ENCODE measurements around the gene NACC2.
"Not testable (repeated sequence)": the region's sequence is repeated elsewhere in the genome, so short reads cannot be mapped to it uniquely, and the experiment has no call there.

The NACC2 gene

DNA sequence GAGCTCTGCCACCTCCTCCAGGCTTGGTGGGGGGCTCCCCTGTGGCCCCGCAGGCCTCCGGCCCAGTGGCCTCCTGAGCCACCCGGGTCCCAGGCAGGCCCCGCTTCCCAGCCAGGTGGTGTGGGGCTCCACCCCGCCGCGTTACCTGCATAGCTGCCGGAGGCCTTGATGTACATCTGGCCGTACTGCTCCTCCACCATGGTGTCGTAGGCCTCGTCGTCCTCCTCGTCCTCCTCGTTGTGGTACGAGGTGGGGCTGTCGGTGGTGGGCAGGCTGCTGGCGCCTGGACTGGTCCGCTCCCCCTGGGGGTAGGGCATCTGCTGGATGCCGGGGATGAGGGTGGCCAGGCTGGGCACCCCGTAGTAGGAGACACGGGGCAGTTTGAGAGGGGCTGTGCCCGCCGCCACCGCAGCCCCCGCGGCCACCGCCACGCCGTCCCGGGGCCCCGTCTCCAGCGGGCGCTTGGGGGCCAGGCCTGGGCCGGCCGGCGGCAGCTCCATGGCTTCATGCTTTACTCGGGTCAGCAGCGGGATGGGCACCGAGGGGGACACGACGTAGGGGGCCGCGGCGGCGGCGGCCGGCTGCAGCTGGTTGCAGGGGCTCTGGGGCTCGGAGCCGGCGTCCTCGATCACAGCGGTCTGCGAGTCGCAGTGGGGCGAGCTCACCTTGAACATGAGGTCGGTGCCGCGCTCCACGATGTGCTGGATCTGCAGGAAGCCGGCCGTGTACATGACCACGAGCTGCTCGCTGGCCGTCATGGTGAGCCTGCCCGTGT is 45.4 kb downstream of the NACC2 start:
- in situ Hi-C loops (cut with MboI; ENCODE audit: low sequenced_read_pairs), result no loop called here

DNA sequence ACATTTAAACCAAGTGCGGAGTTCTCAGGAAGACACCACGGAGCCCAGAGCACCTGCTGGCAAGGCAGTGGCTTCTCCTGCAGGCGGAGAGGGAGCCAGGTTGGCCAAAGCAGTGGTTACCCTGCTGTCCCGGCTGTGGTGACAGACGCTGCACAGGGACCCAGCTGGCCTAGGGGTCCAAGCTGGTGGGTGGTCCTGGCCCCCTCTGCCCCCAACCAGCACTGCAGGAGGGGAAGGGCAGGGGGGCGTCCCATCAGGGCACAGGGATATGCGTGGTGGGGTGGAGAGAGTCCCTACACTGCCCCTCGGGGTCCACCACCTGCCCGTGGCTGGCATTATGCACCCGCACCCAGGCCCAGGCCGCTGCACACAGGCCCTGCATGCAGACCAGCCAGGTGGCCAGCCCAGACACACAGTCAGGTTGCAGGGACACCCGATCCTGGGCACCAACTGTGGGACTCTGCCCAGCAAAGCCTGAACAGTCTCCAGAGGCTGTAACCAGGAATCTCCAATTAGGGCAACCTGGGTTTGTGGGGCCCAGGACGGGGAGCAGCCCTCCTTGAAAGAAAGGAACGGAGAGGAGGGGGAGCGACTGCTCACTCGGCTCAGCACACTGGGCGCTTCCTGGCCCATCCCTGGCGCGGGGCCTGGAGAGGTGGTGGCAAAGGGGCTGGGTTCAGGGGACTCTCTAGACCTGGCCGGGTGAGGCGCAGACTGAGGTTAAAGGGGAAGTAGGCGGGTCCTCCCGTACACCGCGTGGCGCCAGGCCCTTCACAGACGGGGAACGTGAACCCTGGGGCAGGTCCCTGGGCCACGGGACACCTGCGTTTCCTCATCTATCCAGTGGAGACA is 46.3 kb downstream of the NACC2 start:
- in situ Hi-C loops (cut with MboI; ENCODE audit: low sequenced_read_pairs), result no loop called here

DNA sequence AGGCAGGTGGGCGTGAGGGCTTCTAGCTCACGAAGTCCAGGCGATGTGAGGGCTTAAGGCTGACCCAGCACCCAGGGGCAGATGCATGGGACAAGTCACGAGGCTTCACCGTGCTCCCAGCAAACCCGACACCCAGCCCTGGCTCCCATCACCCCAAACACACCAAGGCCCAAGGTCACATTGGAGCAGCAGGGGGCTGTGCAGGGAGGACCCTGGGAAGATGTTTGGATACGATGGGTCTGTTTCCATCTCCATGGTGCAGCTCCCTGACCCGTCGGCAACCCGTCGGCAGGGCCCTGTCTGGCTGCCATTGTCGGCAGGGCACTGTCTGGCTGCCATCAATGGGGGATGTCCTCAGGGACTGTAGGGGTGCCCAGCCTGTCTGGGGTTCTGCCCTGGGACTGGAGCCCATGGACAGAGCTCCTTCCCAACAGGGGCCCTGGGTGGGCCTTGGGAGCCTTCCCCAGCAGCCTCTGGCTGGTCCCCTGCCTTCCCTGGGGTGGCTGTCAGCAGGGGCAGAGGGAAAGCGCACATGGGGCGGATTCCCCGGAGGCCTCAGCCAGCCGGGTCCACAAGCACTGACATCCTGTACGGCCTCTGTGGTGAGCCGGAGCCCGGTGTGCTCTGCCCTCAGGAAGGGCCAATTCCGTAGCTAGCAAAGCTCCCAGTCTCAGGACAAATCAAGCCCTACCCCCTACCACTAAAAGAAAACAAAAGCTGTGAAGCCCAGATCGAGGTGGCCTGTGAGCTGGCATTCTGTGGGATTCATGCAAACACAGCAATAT is 47.1 kb downstream of the NACC2 start:
- in situ Hi-C loops (cut with MboI; ENCODE audit: low sequenced_read_pairs), result no loop called here

- in situ Hi-C loops (cut with MboI; ENCODE audit: low sequenced_read_pairs), result no loop called here
These were observed 47.9 kb downstream of the NACC2 start for GRCh38 chr9:136047076-136047774.

DNA sequence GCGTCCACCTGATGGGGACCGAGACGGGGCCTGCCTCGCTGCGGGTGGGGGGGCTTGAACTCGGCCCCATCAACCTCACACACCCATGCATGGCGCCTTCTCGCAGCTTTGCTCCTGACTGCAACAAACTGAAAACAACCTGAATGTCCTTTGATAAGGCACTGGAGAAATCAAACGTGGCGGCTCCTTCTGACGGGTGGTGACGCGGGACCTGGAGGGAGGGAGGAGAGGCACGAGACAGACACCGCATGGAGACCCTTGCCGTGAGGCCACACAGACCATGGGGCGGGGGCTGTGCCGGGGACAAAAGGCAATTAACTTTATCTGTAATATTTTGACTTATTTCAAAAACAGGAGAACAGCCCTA is 48.6 kb downstream of the NACC2 start:
- in situ Hi-C loops (cut with MboI; ENCODE audit: low sequenced_read_pairs), result no loop called here

DNA sequence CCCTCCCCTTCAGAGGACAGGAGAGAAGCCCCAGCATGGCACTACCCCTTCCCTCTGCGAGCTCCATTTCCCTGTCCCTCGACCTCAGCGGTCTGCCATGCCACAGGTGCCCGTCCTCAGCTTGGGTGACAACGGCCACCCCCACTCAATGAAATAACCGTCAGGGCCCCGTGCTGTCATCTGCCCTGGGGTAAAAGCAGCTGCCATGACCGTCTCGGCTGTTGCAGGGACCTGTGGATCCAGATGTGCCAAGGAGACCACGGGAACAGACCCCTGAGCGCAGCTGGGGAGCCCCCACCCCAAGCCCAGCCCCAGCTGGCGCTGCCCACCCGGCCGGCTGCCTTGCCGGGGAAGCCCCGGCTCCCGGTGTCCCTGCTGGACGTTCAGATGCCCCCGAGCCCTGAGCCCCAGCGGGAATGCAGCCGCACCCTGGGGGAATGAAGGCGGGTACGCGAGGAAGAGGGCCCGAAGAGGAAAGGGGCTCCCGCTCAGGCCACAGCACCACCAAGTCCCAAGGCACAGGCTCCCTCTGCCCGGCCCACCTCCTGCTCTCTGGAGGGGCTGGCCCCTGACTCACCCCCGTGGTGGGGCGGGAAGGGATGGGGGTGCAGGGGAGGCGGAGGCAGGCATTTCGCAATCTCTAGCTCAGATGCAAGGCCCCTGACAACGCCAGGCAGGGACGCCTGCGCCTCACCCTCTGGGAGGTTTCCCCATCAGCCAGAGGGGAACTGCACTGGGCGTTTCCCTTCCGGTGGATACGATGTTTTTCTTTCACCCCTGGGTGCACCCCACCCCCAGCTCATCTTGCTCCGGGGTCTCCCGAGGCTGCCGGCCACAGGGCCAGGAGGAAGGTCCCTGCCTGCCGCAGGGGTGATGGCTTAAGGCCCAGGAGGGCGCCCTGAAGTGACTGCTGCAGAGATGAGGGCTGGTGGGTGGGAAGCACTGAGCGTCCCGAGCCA is 49.2 kb downstream of the NACC2 start:
- in situ Hi-C loops (cut with MboI; ENCODE audit: low sequenced_read_pairs), result no loop called here

- in situ Hi-C loops (cut with MboI; ENCODE audit: low sequenced_read_pairs), result no loop called here
These were observed 50.0 kb downstream of the NACC2 start for GRCh38 chr9:136044971-136045594.

DNA sequence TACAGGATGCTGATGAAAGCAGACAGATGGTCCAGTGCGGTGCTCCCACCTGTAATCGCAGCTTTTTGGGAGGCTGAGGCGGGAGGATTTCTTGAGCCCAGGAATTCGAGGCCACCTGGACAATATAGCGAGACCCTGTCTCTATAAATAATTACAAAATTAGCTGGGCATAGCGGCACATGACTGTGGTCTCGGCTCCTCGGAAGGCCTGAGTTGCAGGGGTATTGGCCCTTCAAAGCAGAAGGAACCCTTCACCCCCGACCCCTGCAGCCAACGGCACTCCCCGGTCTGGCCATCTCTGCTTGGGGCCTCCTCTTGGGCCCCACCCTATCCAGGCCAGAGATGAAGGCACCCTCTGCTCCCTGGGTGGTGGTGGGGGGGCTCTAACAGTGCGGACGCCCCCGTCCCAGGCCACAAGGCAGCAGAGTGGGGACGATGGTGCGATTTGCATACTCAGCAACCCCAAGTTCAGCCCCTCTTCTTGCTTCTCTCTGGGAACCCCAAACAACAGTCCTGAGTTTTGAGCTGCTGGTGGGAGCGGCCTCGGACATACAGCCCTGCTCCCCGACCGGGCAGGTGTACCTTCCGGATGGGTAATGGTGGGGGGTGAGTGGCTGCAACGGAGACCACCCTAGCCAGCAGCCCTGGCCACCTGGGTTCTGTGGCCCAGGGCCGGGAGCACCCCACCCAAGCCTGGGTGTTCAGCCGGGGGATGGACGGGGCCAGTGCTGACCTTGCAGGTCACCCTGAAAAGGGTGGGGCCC is 50.7 kb downstream of the NACC2 start:
- in situ Hi-C loops (cut with MboI; ENCODE audit: low sequenced_read_pairs), result no loop called here

- in situ Hi-C loops (cut with MboI; ENCODE audit: low sequenced_read_pairs), result no loop called here
These were observed 51.6 kb downstream of the NACC2 start for GRCh38 chr9:136043441-136043991.

DNA sequence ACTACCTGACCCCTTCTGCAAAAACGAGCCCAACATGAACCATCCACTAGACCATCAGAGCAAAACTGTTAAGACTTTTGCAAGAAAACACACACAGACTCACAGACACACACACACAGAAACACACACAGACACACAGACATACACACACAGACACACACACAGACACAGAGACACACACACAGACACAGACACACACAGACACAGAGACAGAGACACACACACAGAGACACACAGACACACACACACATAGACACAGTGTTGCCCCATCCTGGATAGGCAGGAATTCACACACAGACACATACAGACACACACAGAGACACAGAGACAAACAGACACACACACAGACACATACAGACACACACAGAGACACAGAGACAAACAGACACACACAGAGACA is 52.5 kb downstream of the NACC2 start:
- in situ Hi-C loops (cut with MboI; ENCODE audit: low sequenced_read_pairs), result no loop called here

DNA sequence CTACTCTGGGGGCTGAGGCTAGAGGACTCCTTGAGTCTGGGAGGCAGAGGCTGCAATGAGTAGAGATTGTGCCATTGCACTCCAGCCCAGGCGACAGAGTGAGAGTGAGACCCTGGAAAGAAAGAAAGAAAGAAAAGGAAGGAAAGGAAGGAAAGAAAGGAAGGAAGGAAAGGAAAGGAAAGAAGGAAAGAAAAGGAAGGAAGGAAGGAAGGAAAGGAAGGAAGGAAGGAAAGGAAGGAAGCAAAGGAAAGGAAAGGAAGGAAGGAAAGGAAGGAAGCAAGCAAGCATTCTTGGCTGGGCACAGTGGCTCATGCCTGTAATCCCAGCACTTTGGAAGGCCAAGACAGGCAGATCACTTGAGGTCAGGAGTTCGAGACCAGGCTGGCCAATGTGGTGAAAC is 54.2 kb downstream of the NACC2 start:
- in situ Hi-C loops (cut with MboI; ENCODE audit: low sequenced_read_pairs), result not testable (repeated sequence)

- in situ Hi-C loops (cut with MboI; ENCODE audit: low sequenced_read_pairs), result no loop called here
These were observed 55.6 kb downstream of the NACC2 start for GRCh38 chr9:136039488-136039887.

DNA sequence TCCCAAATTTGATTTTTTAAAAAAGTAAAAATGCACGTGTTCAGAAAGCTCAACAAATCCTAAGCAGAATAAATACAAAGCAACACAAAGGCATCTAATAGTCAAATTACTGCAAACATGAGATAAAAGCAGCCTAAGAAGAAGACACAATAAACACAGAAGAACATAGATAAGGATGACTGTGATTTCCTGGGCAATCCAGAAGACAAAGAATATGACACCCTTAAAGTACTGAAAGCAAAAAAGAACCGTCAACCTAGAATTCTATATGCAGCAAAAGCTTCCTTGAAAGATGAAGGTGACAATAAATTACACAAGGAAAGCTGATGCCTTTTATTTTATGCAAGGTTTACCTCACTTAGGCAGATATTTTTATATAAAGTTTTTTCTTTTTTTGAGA is 58.2 kb downstream of the NACC2 start:
- in situ Hi-C loops (cut with MboI; ENCODE audit: low sequenced_read_pairs), result no loop called here

GRCh38 chr9:136036050-136036449 is 59.0 kb downstream of the NACC2 start:
- in situ Hi-C loops (cut with MboI; ENCODE audit: low sequenced_read_pairs), result no loop called here

DNA sequence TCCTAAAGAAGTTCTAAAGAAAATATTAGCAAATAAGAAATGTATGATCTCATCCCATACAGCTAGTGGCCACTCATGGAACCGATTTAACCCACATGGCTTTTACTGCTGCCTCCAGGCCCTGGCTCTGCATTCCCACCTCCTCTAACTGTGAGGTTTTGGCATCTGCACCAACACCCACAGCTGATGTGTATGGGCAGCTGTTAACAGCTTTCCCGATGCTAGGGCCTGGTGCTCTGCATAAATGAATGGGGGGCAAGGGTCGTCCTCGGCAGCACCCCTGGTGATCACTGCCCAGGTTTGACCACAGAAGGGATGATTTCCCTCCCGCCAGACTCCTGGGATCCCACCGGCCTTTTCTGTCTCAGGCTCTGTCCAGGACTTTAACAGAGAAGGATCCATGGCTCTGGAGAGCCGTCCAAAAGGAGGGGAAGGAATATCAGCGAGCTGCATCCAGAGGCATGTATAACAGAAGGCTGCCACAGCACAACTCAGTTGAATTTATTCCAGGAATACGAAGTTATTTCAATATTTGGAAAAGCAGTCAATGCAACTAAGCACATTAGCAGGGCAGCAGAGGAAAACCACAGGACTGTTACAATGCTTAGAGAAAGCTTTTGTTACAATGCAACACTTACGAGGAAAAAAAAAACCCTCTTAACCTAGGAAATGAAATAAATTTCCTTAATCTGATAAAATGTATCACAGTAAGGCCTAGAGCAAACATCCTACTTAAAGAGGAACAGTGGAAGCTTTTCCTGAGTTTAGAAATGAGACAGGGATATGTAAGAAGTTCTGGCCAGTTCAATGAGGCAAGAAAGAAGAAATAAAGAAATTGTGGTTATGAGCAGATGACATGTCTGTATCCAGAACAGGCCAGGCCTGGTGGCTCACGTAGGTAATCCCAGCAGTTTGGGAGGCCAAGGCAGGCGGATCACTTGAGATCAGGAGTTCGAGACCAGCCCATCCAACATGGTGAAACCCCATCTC is 63.1 kb downstream of the NACC2 start:
- in situ Hi-C loops (cut with MboI; ENCODE audit: low sequenced_read_pairs), result no loop called here

- in situ Hi-C loops (cut with MboI; ENCODE audit: low sequenced_read_pairs), result no loop called here
These were observed 64.0 kb downstream of the NACC2 start for GRCh38 chr9:136031094-136031493.

- in situ Hi-C loops (cut with MboI; ENCODE audit: low sequenced_read_pairs), result no loop called here
These were observed 65.5 kb downstream of the NACC2 start for GRCh38 chr9:136029556-136029955.
